ENCODE data around the gene PRKCA. TPM values are rescaled to one million over a fixed set of nuclear protein-coding genes. Genes with fewer than 3 reads are reported as not detected.

PRKCA gene
- total and polyA plus RNA-seq, 2 of the 13 experiments (the other 11 are each of a cell fraction or from before 2014, with no cell fraction given) = 18.5 to 21.5 TPM

DNA sequence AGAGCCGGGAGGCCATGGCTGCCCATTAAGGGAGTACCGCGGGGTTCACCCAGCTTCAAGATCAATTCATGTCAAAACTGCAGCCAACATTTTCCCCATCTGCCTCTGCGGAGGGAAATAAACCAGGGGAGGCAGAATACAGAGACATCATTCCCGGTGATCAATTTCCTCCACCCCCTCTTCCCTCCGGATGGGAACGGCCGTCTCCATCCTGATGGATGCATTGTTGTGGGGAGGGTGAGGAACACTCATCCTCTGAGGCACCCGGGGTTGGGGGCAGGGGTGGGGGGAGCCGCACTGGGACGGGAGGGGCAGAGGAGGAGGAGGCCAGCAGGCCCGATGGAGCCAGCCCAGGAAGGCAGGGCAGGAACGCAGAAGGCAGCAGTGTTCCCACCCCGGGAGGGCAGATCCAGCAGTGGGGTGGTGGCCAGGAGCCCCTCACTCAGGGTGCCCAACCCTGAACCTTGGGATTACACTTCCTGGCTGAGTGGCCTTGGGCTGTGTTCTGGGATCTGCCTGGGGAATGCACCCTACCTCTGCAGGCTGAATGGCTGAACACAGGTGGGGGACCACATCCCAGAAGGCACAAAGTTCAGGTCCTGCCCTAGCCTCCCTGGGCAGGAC, 546.7 kb downstream of the PRKCA start (continued):
- TF ChIP-seq, protein P1, sequence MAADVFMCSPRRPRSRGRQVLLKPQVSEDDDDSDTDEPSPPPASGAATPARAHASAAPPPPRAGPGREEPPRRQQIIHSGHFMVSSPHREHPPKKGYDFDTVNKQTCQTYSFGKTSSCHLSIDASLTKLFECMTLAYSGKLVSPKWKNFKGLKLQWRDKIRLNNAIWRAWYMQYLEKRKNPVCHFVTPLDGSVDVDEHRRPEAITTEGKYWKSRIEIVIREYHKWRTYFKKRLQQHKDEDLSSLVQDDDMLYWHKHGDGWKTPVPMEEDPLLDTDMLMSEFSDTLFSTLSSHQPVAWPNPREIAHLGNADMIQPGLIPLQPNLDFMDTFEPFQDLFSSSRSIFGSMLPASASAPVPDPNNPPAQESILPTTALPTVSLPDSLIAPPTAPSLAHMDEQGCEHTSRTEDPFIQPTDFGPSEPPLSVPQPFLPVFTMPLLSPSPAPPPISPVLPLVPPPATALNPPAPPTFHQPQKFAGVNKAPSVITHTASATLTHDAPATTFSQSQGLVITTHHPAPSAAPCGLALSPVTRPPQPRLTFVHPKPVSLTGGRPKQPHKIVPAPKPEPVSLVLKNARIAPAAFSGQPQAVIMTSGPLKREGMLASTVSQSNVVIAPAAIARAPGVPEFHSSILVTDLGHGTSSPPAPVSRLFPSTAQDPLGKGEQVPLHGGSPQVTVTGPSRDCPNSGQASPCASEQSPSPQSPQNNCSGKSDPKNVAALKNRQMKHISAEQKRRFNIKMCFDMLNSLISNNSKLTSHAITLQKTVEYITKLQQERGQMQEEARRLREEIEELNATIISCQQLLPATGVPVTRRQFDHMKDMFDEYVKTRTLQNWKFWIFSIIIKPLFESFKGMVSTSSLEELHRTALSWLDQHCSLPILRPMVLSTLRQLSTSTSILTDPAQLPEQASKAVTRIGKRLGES (CRISPR knock-in tag; IDR thresholded peaks at IDR 0.05; ENCODE audit: borderline replicate concordance) = no peak
- TF ChIP-seq HOXA5 (CRISPR knock-in tag; IDR thresholded peaks at IDR 0.05) (no peak), MYNN (CRISPR knock-in tag; IDR thresholded peaks at IDR 0.05; ENCODE audit: low read depth) (no peak), ZNF816 (CRISPR knock-in tag; IDR thresholded peaks at IDR 0.05; ENCODE audit: borderline replicate concordance) (no peak), SMYD3 (CRISPR knock-in tag; IDR thresholded peaks at IDR 0.05) (no peak), ZNF644 (CRISPR knock-in tag; IDR thresholded peaks at IDR 0.05; ENCODE audit: low read depth) (no peak)

DNA sequence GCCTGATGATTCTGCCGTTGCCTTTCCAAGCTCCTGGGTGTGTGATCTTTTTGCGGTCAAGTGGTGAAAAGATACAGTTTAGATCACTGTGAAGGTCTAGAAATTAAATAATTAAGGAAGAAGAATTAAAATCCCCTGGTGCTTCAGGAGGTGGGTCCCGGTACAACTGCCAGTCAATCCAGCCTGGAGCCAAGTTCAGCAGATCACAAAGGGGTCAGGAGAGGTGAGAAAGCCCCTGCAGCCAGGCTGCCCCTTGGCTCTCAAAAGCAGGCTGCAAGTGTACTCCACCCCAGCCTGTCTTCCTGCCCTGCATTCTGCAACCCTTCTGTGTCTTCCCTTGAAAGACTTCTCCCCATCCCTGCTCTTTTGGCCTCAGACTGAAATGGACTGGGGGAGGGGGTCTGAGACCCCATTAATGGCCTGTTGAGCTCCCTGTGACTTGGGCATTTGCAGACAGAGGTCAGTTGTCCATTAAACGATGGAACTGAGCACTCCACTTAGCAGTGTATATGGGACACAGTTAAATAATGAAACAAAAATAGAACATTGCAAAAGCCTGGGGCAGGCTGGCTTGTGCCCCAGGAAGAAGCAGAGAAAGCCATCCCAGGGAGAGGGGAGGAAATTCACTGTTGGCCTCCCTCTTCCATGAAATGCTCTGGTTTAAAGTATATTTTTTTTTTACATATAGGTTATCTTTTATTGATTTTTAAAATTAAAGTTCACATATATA, 547.6 kb downstream of the PRKCA start:
- H3K4me1 ChIP-seq (ENCODE audit: insufficient read depth, low read length) = no peaks in the 10 kb centered on the region
- H3K9ac ChIP-seq (ENCODE audit: insufficient read depth, low read depth, low read length) = no peak overlapping the region
- ChIA-PET CTCF (ENCODE audit: low intra/inter-chr PET ratio, low total read pairs) (no interaction called here), POLR2A (no interaction called here)
- H3K4me2 ChIP-seq (ENCODE audit: low read depth, low read length) = no peak overlapping the region
- BruUV-seq (replicated peaks) = no TSS peak
- no peaks in the 10 kb centered on the region for H3K36me3 ChIP-seq (replicated peaks in 1 of 2; ENCODE audit: control insufficient read depth in 1 of 2, insufficient read depth in 2 of 2, low read length in 2 of 2)
- WGBS (ENCODE audit: low lambda C conversion rate) = 27% methylated on average over 4 of the region's 4 CpGs
- H3K27ac ChIP-seq (ENCODE audit: extremely low read length, insufficient read depth, low read length) = no peak overlapping the region
- H3K79me2 ChIP-seq (ENCODE audit: insufficient read depth, low read length) = no peaks in the 10 kb centered on the region
- intact Hi-C loops (cut with micrococcal nuclease; ENCODE audit: unreplicated experiment) = no loop called here
- no peaks in the 10 kb centered on the region for H4K20me1 ChIP-seq (ENCODE audit: insufficient read depth, low read length)
- peaks cover 1 to 6% of the 10 kb centered on the region in 2 experiments; a peak in 2 of 5 replicates for H3K27me3 ChIP-seq (ENCODE audit: control insufficient read depth in 1 of 2, insufficient read depth in 2 of 2, low read length in 2 of 2)
- in situ Hi-C loops (cut with HindIII; ENCODE audit: extremely low pct_ligation_motif_present, low pct_unique_long_range_greater_than_20kb) = no loop called here
- ATAC-seq = no peak
- H3K9me3 ChIP-seq (ENCODE audit: low read length) = no peaks in the 10 kb centered on the region
- FAIRE-seq = no peak
- DNase-seq (ENCODE audit: low spot score) = no peak
- H2AFZ ChIP-seq (ENCODE audit: low read length) = no peak overlapping the region
- no peak overlapping the region for H3K4me3 ChIP-seq (replicated peaks in 1 of 3; ENCODE audit: insufficient read depth in 1 of 3, low read depth in 2 of 3, low read length in 3 of 3)
- no peak for TF ChIP-seq ZNF296 (CRISPR knock-in tag; conservative IDR thresholded peaks at IDR 0.05)
- TF ChIP-seq KDM2A (CRISPR knock-in tag; IDR thresholded peaks at IDR 0.05; ENCODE audit: borderline replicate concordance, low read depth) = no peak
- no peak for TF ChIP-seq FLYWCH1 (CRISPR knock-in tag; IDR thresholded peaks at IDR 0.05)
- TF ChIP-seq FOXA3 (CRISPR knock-in tag; IDR thresholded peaks at IDR 0.05) = no peak
- TF ChIP-seq, protein P2, sequence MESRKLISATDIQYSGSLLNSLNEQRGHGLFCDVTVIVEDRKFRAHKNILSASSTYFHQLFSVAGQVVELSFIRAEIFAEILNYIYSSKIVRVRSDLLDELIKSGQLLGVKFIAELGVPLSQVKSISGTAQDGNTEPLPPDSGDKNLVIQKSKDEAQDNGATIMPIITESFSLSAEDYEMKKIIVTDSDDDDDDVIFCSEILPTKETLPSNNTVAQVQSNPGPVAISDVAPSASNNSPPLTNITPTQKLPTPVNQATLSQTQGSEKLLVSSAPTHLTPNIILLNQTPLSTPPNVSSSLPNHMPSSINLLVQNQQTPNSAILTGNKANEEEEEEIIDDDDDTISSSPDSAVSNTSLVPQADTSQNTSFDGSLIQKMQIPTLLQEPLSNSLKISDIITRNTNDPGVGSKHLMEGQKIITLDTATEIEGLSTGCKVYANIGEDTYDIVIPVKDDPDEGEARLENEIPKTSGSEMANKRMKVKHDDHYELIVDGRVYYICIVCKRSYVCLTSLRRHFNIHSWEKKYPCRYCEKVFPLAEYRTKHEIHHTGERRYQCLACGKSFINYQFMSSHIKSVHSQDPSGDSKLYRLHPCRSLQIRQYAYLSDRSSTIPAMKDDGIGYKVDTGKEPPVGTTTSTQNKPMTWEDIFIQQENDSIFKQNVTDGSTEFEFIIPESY (CRISPR knock-in tag; IDR thresholded peaks at IDR 0.05) = no peak
- TF ChIP-seq ZNF780A (CRISPR knock-in tag; IDR thresholded peaks at IDR 0.05) = no peak
- no peak for TF ChIP-seq ZNF569 (CRISPR knock-in tag; IDR thresholded peaks at IDR 0.05; ENCODE audit: borderline replicate concordance)
- TF ChIP-seq ZSCAN9 (CRISPR knock-in tag; IDR thresholded peaks at IDR 0.05; ENCODE audit: borderline replicate concordance) = no peak
- TF ChIP-seq, protein P3, sequence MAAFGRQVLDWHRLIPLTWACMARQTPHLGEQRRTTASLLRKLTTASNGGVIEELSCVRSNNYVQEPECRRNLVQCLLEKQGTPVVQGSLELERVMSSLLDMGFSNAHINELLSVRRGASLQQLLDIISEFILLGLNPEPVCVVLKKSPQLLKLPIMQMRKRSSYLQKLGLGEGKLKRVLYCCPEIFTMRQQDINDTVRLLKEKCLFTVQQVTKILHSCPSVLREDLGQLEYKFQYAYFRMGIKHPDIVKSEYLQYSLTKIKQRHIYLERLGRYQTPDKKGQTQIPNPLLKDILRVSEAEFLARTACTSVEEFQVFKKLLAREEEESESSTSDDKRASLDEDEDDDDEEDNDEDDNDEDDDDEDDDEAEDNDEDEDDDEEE (CRISPR knock-in tag; IDR thresholded peaks at IDR 0.05) = no peak
- no peak for TF ChIP-seq ZNF768 (CRISPR knock-in tag; IDR thresholded peaks at IDR 0.05)
- no peak for TF ChIP-seq RFXANK (CRISPR knock-in tag; IDR thresholded peaks at IDR 0.05)

Measured in HepG2 (cell line).